CD4-positive, alpha-beta T cell treated with Interleukin-21 for 1 hour (primary cell): ENCODE results near the gene DDT.
"Not testable (repeated sequence)": the region's sequence is repeated elsewhere in the genome, so short reads cannot be mapped to it uniquely, and the experiment has no call there.

Experiments used
- DNase-seq: peaks from one replicate; pipeline ENCODE4 v3.0.0-alpha.2; 2020

The DDT gene

GRCh38 chr22:23986538-23987178, 12.4 kb upstream of the DDT start:
- DNase-seq = not testable (repeated sequence)

- DNase-seq = not testable (repeated sequence)
Measured at GRCh38 chr22:23986089-23986488, 11.8 kb upstream of the DDT start.

- DNase-seq = no peak
Measured at GRCh38 chr22:23984430-23984829, 10.2 kb upstream of the DDT start.

DNA sequence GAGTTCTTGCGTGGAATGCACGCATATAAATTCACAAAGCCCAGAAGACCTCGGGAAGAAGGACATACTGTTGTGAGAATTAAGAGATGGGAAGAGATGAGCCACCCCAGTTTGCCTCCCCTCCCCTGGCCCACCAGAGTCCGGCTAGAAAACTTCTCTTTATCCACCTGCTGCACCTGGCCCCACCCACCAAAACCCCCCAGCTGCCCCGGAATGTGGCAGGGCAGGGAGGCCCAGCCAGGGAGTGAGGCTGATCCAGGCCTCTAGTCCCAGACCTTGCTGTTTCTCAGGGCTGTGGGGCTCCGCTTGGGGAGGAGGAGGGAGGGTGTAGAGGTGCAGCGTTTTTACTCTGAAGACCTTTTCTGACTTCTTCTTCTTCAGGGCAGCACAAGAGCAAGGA, 6.3 kb upstream of the DDT start:
- not testable (repeated sequence) for DNase-seq

- DNase-seq = not testable (repeated sequence)
Measured at GRCh38 chr22:23979557-23980240, 5.5 kb upstream of the DDT start, which contains the start of gene GSTT2. TSS of gene GSTT2 (plus strand) at chr22:23980134.

DNA sequence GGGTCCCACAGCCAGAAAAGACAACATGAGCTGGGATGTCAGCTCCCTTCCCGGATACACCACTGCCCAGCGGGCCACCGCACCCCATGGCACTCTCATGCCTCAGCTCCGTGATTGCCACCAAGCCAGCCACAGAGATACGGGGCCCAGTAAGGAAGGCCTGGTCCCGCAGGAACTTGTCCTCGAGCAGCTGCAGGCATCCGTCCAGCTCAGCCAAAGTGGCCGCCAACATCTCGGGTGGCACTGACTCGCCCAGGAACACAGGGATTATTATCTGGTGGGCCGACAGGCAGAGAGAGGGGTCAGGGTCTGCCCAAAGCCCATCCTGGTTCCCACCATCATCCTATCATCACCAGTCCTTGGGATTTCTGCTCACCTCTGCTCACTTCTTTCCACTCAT, 3.1 kb upstream of the DDT start:
- DNase-seq = not testable (repeated sequence)

DNA sequence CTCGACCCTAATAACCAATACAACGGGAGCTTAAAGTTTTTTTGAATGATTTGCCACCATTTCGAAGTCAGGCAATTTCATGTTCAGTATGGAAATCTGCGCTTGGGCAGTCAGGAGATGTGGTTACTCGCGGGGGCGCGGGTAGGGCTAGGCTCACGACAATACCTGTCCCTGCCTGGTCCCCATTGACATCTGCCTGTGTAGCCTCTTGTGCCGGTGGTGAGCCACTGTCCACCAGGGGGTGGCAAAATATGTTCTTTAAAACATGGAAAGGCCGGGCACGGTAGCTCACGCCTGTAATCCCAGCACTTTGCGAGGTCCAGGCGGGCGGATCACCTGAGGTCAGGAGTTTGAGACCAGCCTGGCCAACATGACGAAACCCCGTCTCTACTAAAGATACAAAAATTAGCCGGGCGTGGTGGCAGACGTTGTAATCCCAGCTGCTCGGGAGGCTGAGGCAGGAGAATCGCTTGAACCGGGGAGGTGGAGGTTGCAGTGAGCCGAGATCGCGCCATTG, 653 bp upstream of the DDT start:
- not testable (repeated sequence) for DNase-seq

- DNase-seq = not testable (repeated sequence)
Measured at GRCh38 chr22:23971927-23972326, 2.3 kb downstream of the DDT start.

GRCh38 chr22:23970816-23971486, 3.3 kb downstream of the DDT start:
- no peak for DNase-seq

GRCh38 chr22:23970201-23970641, 4.0 kb downstream of the DDT start:
- no peak for DNase-seq

DNA sequence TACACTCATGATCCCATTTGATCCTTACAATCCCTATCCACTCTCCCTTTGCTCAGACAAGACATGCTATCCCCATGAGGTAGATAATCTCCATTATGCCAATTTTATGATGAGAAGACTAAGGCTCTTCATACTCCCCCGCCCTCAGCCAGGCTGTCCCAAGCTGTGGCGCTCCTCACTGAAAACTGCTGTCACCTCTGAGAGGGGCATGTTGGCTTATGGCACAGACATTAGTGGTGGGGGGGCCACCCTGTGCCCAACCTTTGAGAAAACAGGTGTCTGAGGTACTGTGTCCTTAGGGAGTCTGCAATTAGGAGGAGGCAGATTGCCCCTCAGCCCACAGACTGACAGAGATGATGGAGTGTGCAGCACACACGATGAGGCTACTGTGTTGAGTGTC, 5.2 kb downstream of the DDT start:
- DNase-seq = no peak

DNA sequence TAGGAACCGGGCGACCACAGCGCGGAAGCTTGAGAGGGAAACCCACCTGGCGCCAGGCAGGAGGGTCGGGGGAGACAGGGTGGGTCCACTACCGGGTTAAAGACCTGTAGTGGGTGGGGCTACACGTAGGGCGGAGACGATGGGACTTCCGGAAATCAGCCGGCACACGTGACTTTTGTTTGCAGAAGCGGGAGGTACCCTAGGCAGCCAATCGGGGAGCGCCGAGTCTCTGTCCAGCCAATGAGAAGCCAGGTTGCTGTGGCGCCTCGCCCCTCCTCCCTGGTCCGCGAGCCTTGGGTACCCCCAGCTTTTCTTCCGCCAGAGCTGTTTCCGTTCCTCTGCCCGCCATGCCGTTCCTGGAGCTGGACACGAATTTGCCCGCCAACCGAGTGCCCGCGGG, 7.7 kb downstream of the DDT start, which contains the start of gene DDTL:
TSS of gene DDTL (plus strand) at position 321 of the 400 bp plus-strand sequence. CDS start at position 348, 27 bp downstream.
- DNase-seq = not testable (repeated sequence)

- DNase-seq = not testable (repeated sequence)
Measured at GRCh38 chr22:23966094-23966493, 8.1 kb downstream of the DDT start.

DNA sequence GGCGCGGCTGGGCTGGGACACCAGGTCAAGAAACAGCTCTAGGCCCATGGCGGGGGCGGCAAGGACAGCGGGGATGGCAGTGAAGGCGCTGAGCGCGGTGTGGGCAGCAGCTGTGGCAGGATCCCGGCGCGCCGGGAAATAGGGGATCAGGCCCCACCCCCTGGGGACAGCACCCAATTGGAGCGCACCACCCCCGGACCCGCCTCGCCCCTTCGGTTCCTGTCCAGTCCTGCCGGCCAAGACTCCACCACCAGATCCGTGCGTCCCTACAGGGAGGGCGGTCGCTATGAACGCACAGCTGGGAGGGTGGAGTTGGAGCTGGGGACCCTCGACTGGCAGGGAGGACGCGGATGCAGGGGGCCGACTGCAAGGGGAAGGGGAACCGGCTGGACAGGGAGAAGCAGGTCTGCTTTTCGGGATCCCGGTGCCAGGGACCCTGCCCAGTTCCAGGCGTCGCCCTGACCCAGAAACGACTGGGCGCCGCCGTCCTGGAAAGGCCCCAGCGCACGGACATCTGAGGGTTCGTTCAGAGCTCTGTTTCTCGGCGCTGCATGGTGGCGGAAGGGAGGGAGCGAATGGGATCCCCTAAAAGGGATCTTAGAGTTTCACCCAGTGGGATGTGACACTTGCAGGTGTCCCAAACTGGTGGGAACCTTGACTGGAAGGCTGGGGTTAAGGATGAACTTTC, 13.0 kb downstream of the DDT start, which contains the start of gene GSTT2B:
TSS of gene GSTT2B (minus strand) at position 112 of the 688 bp plus-strand sequence. CDS start at position 48, 64 bp downstream.
- DNase-seq = not testable (repeated sequence)

DNA sequence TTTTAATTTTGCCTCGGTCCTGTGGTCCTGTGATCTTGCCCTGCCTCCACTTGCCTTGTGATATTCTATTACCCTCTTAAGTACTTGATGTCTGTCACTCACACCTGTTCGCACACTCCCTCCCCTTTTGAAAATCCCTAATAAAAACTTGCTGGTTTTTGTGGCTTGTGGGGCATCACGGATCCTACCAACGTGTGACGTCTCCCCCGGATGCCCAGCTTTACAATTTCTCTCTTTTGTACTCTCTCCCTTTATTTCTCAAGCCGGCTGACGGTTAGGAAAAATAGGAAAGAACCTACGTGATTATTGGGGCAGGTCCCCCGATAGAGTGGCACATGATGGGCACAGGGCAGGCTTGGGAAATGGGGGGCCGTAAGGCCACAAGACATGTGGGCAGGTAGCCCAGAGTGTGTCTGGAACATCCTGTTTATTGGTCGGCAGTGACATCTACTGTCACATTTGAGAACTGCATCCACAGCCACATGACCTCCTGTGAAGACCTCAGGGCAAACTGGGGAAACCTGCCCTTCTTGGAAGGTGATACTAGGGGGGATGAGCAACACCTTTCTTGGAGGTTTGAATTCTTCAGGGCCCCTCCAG, 17.8 kb downstream of the DDT start:
- DNase-seq = peak; percentile 84

- DNase-seq = not testable (repeated sequence)
Measured at GRCh38 chr22:23955886-23956285, 18.4 kb downstream of the DDT start.

DNA sequence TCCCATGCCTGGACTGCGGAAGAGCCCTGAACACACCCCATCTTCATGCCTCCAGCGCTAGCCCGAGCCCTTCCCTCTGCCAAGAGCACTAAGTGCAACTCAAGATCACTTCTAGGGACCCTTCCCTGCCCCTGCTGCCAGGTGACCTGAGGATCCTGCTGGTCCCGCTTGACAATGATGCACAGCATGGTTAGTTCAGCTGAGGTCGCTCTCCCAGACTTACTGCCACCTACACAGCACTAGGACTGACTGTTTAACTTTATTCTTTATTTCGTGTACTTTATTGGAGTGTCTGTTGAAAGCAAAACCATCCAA, 19.3 kb downstream of the DDT start:
- DNase-seq = not testable (repeated sequence)

- DNase-seq = not testable (repeated sequence)
Measured at GRCh38 chr22:23954193-23954990, 19.8 kb downstream of the DDT start.

DNA sequence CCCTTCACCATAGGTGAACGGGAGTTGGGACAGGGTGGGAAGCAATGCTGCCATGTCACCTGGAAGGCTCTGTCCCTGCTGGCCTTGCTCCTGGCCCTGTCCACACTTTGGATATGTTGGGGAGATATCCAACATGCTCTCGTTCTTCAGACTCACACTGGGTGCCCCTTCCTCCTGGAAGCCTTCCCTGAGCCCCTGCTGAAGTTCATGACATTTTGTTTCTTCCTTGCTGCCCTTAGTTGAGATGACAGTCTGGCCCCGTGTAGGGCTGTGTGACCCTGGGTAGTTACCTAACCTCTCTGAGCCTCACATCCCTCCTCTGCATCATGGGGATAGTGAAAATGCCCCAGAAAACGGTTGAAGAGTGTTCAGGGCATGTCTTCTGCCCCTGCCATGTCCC, 20.8 kb downstream of the DDT start:
- DNase-seq = not testable (repeated sequence)

DNA sequence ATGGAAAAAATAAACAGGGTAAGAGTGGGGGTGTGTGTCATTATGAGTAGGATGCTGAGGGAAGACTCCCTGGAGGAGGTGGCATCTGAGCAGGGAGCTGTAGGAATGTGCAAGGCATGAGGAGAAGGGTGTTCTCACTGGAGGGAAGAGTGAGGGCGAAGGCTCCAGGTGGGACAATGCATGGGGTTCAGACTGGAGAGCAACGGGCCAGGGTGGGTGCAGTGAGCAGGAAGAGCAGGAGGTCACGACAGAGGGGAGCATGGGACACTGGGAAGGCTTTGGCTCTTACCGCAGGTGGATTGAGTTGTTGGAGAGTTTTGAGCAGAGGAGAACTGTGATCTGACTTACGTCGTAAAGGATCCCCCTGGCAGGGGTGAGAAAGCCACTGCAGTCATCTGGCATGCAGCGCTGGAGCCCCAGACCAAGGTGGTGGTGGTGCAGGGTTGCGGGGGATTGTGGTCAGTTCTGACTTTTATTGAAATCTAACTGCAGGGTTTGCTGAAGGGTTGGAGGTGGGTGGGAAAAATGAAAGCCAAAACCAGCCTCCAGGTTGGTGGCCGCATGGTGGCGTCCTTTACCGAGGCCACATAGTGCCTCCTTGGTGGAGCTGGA, 21.3 kb downstream of the DDT start:
- not testable (repeated sequence) for DNase-seq

DNA sequence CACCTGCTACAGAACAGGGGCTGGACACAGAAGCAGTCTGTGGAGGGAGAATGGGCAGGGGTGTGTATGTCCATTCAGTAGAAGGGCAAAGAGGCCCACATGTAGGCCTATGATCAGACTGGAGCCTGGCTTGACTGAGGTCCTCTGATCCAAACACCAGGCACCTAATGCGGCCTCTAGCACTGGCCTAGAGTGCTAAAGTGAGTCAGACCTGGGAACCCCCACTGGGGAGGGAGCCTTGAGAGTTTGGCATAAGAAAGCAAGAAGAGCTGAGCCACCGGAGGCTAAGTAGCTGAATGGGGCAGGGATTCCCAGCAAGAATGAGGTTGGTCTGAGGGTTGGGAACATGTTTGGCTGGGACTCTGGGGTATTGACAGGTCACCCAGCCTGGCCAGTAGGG, 22.9 kb downstream of the DDT start:
- DNase-seq = not testable (repeated sequence)
